Measurements from ENCODE around the gene ELMO1. TPM values are rescaled to one million over a fixed set of nuclear protein-coding genes. Genes with fewer than 3 reads are reported as not detected.

The ELMO1 gene
- total RNA-seq, 1 experiment from 2014 or later, result 24.0 TPM

- DNase-seq (ENCODE audit: low spot score), result no peak
Measured at GRCh38 chr7:36844374-36844773, 604.3 kb downstream of the ELMO1 start.

GRCh38 chr7:36840904-36841303, 607.8 kb downstream of the ELMO1 start:
- no peak for DNase-seq (ENCODE audit: low spot score)

- DNase-seq (ENCODE audit: low spot score), result no peak
Measured at GRCh38 chr7:36838616-36839225, 609.9 kb downstream of the ELMO1 start.

- no peak for DNase-seq (ENCODE audit: low spot score)
Measured at GRCh38 chr7:36831049-36831448, 617.6 kb downstream of the ELMO1 start.

GRCh38 chr7:36827726-36828703, 620.6 kb downstream of the ELMO1 start:
- DNase-seq (ENCODE audit: low spot score), result no peak

GRCh38 chr7:36825501-36825900, 623.2 kb downstream of the ELMO1 start:
- no peak for DNase-seq (ENCODE audit: low spot score)

- no peak for DNase-seq (ENCODE audit: low spot score)
Measured at GRCh38 chr7:36823353-36823752, 625.3 kb downstream of the ELMO1 start.

- DNase-seq (ENCODE audit: low spot score), result no peak
Measured at GRCh38 chr7:36821617-36822016, 627.0 kb downstream of the ELMO1 start.

GRCh38 chr7:36820527-36821170, 628.0 kb downstream of the ELMO1 start:
- DNase-seq (ENCODE audit: low spot score), result no peak

GRCh38 chr7:36819639-36820038, 629.0 kb downstream of the ELMO1 start:
- no peak for DNase-seq (ENCODE audit: low spot score)

- DNase-seq (ENCODE audit: low spot score), result no peak
Measured at GRCh38 chr7:36814311-36814710, 634.4 kb downstream of the ELMO1 start.

GRCh38 chr7:36811807-36812206, 636.9 kb downstream of the ELMO1 start:
- no peak for DNase-seq (ENCODE audit: low spot score)

- DNase-seq (ENCODE audit: low spot score), result no peak
Measured at GRCh38 chr7:36810489-36810888, 638.2 kb downstream of the ELMO1 start.

- DNase-seq (ENCODE audit: low spot score), result no peak
Measured at GRCh38 chr7:36810032-36810431, 638.6 kb downstream of the ELMO1 start.

- DNase-seq (ENCODE audit: low spot score), result no peak
Measured at GRCh38 chr7:36809510-36809909, 639.2 kb downstream of the ELMO1 start.

- DNase-seq (ENCODE audit: low spot score), result no peak
Measured at GRCh38 chr7:36809086-36809485, 639.6 kb downstream of the ELMO1 start.

GRCh38 chr7:36806891-36807290, 641.8 kb downstream of the ELMO1 start:
- DNase-seq (ENCODE audit: low spot score), result no peak

Other genes starting within 250 kb of the ELMO1 start
- 0.69 TPM in 1 of 2 replicates, not detected in the other for gene GPR141, start 234.9 kb upstream of the ELMO1 start, total RNA-seq (2014; rRNA removed; shearing (Covaris generic))

Data from A172 (cell line).